Kidney epithelial cell (primary cell): ENCODE measurements around the gene SLC29A3. TPM values are rescaled to one million over a fixed set of nuclear protein-coding genes. Genes with fewer than 3 reads are reported as not detected.

Experiments
- DNase-seq: peaks from one replicate; pipeline ENCODE4 v3.0.0-alpha.2; 2010; ENCODE audit warnings: low read depth
- H3K27me3 ChIP-seq: 2 replicates; pipeline ENCODE4 v1.6.0; 2011; ENCODE audit warnings: low read length; ENCODE audit not compliant: control insufficient read depth, insufficient read depth
- H3K36me3 ChIP-seq: 2 replicates; pipeline ENCODE4 v1.5.1; 2011; ENCODE audit warnings: low read length; ENCODE audit not compliant: control insufficient read depth, insufficient read depth
- H3K4me3 ChIP-seq: 2 replicates; pipeline ENCODE4 v1.5.1; 2011; ENCODE audit warnings: low read depth, mild to moderate bottlenecking, control low read depth, low read length
- total RNA-seq: library from RNA; depleted of rRNA; stranded (reverse); fragments of >200 nt; gene quantifications from 2 replicates; pipeline ENCODE4 v1.2.3, GENCODE V29; 2015
- TF ChIP-seq, protein P1 (sequence below): IDR thresholded peaks from 2 replicates; pipeline ENCODE4 v1.5.1; 2011; ENCODE audit warnings: mild to moderate bottlenecking, moderate library complexity, low read length, control low read depth, inconsistent platforms; ENCODE audit not compliant: insufficient read depth, poor library complexity, severe bottlenecking

Gene SLC29A3
- total RNA-seq, 1 donor from 2014 or later: 3.6 TPM

DNA sequence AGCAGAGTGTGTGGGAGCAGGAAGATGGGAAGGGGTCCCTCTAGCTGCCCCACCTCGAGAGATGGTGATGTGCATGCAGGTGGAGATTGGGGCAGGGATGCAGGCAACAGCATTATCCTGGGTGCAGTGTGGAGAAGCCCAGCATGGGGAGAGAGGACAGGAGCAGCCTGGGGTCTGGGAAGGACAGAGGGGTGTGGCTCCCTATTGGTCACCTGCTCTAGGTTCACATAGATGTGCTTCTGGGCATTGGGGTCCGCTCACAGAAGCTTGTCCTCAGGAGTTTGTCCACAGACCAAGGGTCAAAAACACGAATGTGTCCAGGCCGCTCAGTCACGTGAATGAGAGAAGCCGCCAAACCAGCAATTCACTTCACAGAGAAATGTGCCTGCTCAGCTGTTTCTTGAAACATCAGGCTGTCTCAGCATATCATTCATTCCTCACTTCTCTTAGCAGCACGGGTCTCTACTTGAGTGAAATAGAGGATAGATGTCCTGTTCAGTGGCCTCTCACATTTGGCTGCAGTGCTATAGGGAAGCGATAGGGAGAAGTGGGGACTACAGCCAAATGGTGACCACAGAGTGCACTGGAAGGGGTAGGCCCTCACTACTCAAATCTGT lies 11.5 kb upstream of the SLC29A3 start:
- Histone ChIP-seq H3K4me3 (no peak overlapping the region), H3K27me3 (peaks cover 4% of the 10 kb centered on the region), H3K36me3 (no peaks in the 10 kb centered on the region)
- TF ChIP-seq, protein P1, sequence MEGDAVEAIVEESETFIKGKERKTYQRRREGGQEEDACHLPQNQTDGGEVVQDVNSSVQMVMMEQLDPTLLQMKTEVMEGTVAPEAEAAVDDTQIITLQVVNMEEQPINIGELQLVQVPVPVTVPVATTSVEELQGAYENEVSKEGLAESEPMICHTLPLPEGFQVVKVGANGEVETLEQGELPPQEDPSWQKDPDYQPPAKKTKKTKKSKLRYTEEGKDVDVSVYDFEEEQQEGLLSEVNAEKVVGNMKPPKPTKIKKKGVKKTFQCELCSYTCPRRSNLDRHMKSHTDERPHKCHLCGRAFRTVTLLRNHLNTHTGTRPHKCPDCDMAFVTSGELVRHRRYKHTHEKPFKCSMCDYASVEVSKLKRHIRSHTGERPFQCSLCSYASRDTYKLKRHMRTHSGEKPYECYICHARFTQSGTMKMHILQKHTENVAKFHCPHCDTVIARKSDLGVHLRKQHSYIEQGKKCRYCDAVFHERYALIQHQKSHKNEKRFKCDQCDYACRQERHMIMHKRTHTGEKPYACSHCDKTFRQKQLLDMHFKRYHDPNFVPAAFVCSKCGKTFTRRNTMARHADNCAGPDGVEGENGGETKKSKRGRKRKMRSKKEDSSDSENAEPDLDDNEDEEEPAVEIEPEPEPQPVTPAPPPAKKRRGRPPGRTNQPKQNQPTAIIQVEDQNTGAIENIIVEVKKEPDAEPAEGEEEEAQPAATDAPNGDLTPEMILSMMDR: no peak
- no peak for DNase-seq

DNA sequence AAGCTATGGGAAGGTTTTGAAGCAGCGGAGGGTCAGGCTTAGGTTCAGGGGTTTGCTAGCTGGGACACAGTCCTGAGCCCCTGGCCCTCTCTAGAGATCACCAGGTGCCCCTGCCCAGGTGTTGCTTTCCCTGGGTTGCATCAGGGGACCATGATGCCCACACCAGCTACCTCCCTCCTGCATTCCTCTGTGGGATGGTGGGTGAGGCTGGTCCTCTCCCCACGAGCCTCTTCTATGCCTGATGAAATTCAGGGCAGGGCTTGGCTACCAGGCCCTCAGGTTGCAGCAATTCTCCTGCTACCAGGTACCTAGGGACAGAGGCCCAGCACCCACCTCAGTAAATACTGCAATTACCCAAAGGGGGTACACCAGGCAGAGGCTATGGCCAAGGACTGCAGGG lies 10.8 kb upstream of the SLC29A3 start:
- no peaks in the 10 kb centered on the region for H3K36me3 ChIP-seq
- H3K27me3 ChIP-seq: peaks cover 4% of the 10 kb centered on the region
- TF ChIP-seq, protein P1: no peak
- H3K4me3 ChIP-seq: no peak overlapping the region
- DNase-seq: no peak

- Histone ChIP-seq H3K4me3 (no peak overlapping the region), H3K27me3 (peaks cover 11% of the 10 kb centered on the region), H3K36me3 (no peaks in the 10 kb centered on the region)
- TF ChIP-seq, protein P1: no peak
- no peak for DNase-seq
These were observed 10.1 kb upstream of the SLC29A3 start for GRCh38 chr10:71308985-71309384.

DNA sequence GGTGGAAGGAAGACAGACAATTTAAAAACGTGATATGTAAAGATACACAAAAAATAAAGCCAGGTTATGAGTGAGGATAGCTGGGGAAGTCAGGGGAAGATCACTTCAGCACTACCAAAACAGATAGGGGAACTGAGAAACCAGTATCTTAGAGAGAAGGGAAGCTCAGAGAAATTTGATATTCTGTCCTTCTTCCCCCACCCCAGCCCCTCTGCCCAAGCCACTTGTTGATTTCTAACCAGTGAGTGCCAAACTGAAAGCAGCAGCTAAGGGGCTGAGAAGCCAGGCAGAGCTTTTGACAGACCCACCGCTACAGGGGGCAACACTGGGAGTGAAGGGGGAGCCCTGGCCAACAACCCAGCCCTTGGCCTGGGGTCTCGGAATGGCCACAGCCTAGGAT lies 9.1 kb upstream of the SLC29A3 start:
- TF ChIP-seq, protein P1: no peak
- Histone ChIP-seq H3K36me3 (no peaks in the 10 kb centered on the region), H3K27me3 (peaks cover 12% of the 10 kb centered on the region), H3K4me3 (no peak overlapping the region)
- no peak for DNase-seq

- H3K4me3 ChIP-seq: no peak overlapping the region
These were observed 6.8 kb upstream of the SLC29A3 start for GRCh38 chr10:71312220-71312619.

More at GRCh38 chr10:71312220-71312619, 6.8 kb upstream of the SLC29A3 start:
- H3K27me3 ChIP-seq: peaks cover 13% of the 10 kb centered on the region
- no peak for DNase-seq
- no peaks in the 10 kb centered on the region for H3K36me3 ChIP-seq
- TF ChIP-seq, protein P1: no peak
